Peyer's patch (tissue), 4 donors: ENCODE results near the gene PRG3. TPM values are rescaled to one million over a fixed set of nuclear protein-coding genes. Genes with fewer than 3 reads are reported as not detected.

Experiments
- DNase-seq, 3 donors: peaks; one replicate each; pipeline ENCODE4 v3.0.0-alpha.2; 2017 to 2019
- H3K27ac ChIP-seq, 4 donors: fragments of 200-600 bp; sonication (generic); one replicate each; pipeline ENCODE4 v1.5.1; 2016 to 2019
- H3K27me3 ChIP-seq, 2 donors: fragments of 200-600 bp; sonication (generic); one replicate each; pipeline ENCODE4 v1.5.1; 2019
- H3K36me3 ChIP-seq, 3 donors: fragments of 200-600 bp; sonication (generic); one replicate each; pipeline ENCODE4 v1.5.1; 2016 to 2019
- H3K4me1 ChIP-seq, 4 donors: fragments of 200-600 bp; sonication (generic); one replicate each; pipeline ENCODE4 v1.5.1; 2016 to 2019
- H3K4me3 ChIP-seq, 4 donors: fragments of 200-600 bp; sonication (generic); 1 replicate in 3 of 4; 2 replicates in 1 of 4; pipeline ENCODE4 v1.5.1; 2016 to 2019; ENCODE audit warnings: mild to moderate bottlenecking in 1 of 4
- H3K9me3 ChIP-seq, 4 donors: fragments of 200-600 bp; sonication (generic); one replicate each; pipeline ENCODE4 v1.5.1; 2016 to 2019; ENCODE audit warnings: mild to moderate bottlenecking in 1 of 4
- CTCF ChIP-seq, 6 experiments: fragments of 450-650 bp in 4 of 6; fragments of 200-600 bp in 2 of 6; sonication (generic) in 1 of 6; IDR thresholded peaks; one replicate each; pipeline ENCODE4 v1.5.1; 2017 to 2019; ENCODE audit warnings: antibody characterized with exemption in 6 of 6, mild to moderate bottlenecking in 3 of 6, moderate library complexity in 1 of 6
- POLR2A ChIP-seq, 2 donors: fragments of 450-650 bp; IDR thresholded peaks; one replicate each; pipeline ENCODE4 v1.5.1; 2017; ENCODE audit warnings: antibody characterized with exemption in 2 of 2, mild to moderate bottlenecking in 2 of 2, moderate library complexity in 2 of 2
- total RNA-seq, 4 donors: library from RNA; depleted of rRNA; stranded (reverse); fragments of >200 nt; gene quantifications; one replicate each; pipeline ENCODE4 v1.1.0, GENCODE V29; 2016

Gene PRG3
- total RNA-seq, 4 donors from 2014 or later, result not detected

GRCh38 chr11:57414612-57415212, 33.8 kb upstream of the PRG3 start:
- peaks cover 0 to 52% (median 0%) of the 10 kb centered on the region in 3 donors for H3K36me3 ChIP-seq
- TF ChIP-seq CTCF (IDR thresholded peaks at IDR 0.05) (no peak), POLR2A (IDR thresholded peaks at IDR 0.05) (no peak)
- H3K4me1 ChIP-seq, result no peaks in the 10 kb centered on the region
- no peak overlapping the region for H3K4me3 ChIP-seq
- H3K27ac ChIP-seq, result no peak overlapping the region
- H3K27me3 ChIP-seq, result no peaks in the 10 kb centered on the region
- no peaks in the 10 kb centered on the region for H3K9me3 ChIP-seq
- DNase-seq, result no peak

GRCh38 chr11:57413681-57414080, 32.7 kb upstream of the PRG3 start:
- no peaks in the 10 kb centered on the region for H3K9me3 ChIP-seq
- no peaks in the 10 kb centered on the region for H3K4me1 ChIP-seq
- H3K27me3 ChIP-seq, result no peaks in the 10 kb centered on the region
- no peak for DNase-seq
- H3K4me3 ChIP-seq, result no peak overlapping the region
- H3K27ac ChIP-seq, result no peak overlapping the region
- H3K36me3 ChIP-seq, result peaks cover 0 to 54% (median 0%) of the 10 kb centered on the region in 3 donors
- TF ChIP-seq CTCF (IDR thresholded peaks at IDR 0.05) (no peak), POLR2A (IDR thresholded peaks at IDR 0.05) (no peak)

DNA sequence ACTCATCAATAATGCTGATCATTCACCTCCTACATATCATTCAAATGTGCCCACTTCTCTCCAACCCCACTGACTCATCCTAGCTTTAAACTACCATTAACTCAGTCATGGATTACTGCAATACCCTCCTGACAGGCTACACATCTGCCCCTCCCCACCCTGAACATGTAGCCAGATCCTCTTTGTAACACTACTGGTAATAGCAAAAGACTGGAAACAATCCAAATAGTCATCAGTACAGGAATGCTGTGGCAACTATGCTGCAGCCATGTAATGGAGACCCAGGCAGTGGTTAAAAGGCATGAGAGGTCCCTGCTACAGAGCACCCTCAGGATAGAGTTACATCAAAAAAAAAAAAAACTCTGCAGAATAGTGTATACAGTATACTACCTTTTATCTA, 29.3 kb upstream of the PRG3 start:
- H3K36me3 ChIP-seq, result peaks cover 0 to 38% (median 0%) of the 10 kb centered on the region in 3 donors
- H3K4me1 ChIP-seq, result no peaks in the 10 kb centered on the region
- TF ChIP-seq CTCF (IDR thresholded peaks at IDR 0.05) (no peak), POLR2A (IDR thresholded peaks at IDR 0.05) (no peak)
- H3K9me3 ChIP-seq, result no peaks in the 10 kb centered on the region
- H3K27me3 ChIP-seq, result no peaks in the 10 kb centered on the region
- H3K4me3 ChIP-seq, result no peak overlapping the region
- DNase-seq, result no peak
- H3K27ac ChIP-seq, result no peak overlapping the region

GRCh38 chr11:57409321-57410100, 28.6 kb upstream of the PRG3 start:
- TF ChIP-seq CTCF (IDR thresholded peaks at IDR 0.05) (no peak), POLR2A (IDR thresholded peaks at IDR 0.05) (no peak)
- Histone ChIP-seq H3K36me3 (peaks cover 0 to 31% (median 0%) of the 10 kb centered on the region in 3 donors), H3K4me1 (no peaks in the 10 kb centered on the region), H3K9me3 (no peaks in the 10 kb centered on the region), H3K27me3 (no peaks in the 10 kb centered on the region), H3K27ac (no peak overlapping the region), H3K4me3 (no peak overlapping the region)
- no peak for DNase-seq

DNA sequence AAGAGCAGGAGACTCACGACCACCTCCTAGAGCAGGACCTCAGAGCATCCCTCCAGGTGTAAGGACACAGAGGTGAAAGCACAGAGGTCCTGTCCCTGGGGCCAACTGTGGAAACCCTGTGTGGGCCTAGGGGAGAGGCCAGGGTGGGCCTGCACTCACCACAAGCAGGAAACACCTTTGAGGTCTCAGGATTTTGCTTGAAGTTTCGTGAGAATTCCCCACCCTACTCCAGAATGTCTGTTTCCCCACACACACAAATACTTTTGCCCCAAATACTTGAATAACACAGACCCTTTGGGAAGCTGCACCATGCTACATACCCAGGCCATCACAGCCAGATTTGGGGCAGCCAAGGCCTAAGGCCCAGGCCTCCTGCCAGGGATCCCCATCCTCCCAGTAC, 27.8 kb upstream of the PRG3 start:
- Histone ChIP-seq H3K9me3 (no peaks in the 10 kb centered on the region), H3K36me3 (peaks cover 0 to 25% (median 0%) of the 10 kb centered on the region in 3 donors), H3K4me3 (no peak overlapping the region), H3K27me3 (no peaks in the 10 kb centered on the region), H3K4me1 (no peaks in the 10 kb centered on the region), H3K27ac (no peak overlapping the region)
- DNase-seq, result no peak
- TF ChIP-seq POLR2A (IDR thresholded peaks at IDR 0.05) (no peak), CTCF (IDR thresholded peaks at IDR 0.05) (no peak)
